ENCODE results near the gene IMPA2.

GRCh38 chr18:11947214-11948191 lies 33.8 kb upstream of the IMPA2 start:
- TF ChIP-seq CTCF (IDR thresholded peaks at IDR 0.05) (peak in 1 of 4 experiments; percentile 33), EP300 (IDR thresholded peaks at IDR 0.05) (no peak), POLR2A (IDR thresholded peaks at IDR 0.05) (peak in 1 of 2 donors; percentile 61)

Measured in gastroesophageal sphincter (tissue), 3 donors.